Fibroblast of villous mesenchyme (primary cell): Measurements from ENCODE around the gene CGB3. TPM values are rescaled to one million over a fixed set of nuclear protein-coding genes. Genes with fewer than 3 reads are reported as not detected.

Source experiments
- DNase-seq: peaks from one replicate; pipeline ENCODE4 v3.0.0-alpha.2; 2010; ENCODE audit warnings: low read depth
- H3K4me3 ChIP-seq: 2 replicates; pipeline ENCODE4 v1.5.1; 2011; ENCODE audit warnings: low read depth, mild to moderate bottlenecking, low read length
- total RNA-seq: library from RNA; depleted of rRNA; stranded (reverse); fragments of >200 nt; gene quantifications from 2 replicates; pipeline ENCODE4 v1.2.3, GENCODE V29; 2012
- TF ChIP-seq, protein P1 (sequence below): IDR thresholded peaks from 2 replicates; pipeline ENCODE4 v1.5.1; 2012; ENCODE audit warnings: low read depth, mild to moderate bottlenecking, low read length; ENCODE audit not compliant: insufficient read depth

Gene CGB3
- total RNA-seq, 1 donor = not detected

DNA sequence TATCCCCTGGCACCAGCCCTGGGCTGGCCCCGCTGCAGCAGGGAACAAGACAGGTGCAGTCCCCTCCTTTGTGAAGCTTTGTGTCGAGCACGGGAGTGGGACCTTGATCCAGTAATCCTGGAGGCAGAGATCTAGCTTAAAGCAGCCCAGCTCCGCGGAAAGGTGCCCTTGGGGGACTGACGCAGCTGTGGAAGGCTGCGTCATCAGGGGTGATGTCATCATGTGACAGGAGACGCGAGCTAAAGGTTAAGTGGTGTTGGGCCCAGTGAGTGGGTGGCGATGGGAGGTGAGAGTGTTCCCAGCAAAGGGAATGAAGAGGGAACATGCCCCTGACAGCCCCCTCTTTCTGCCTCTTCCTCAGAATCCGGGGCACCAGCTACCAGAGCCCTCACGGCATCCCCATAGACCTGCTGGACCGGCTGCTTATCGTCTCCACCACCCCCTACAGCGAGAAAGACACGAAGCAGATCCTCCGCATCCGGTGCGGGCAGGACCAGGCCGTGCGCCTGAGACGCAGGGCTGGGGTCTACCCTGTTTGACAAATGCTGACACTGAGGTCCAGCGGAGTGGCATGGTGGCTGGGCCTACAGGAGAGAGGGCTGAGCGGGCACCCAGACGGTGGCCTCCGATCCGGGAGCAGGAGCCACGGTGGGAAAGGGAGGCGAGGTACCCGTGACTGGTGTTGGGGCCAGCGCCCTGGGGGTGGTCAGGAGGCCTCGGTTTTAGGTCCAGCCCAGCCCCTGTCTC, 9.8 kb downstream of the CGB3 start:
- no peak overlapping the region for H3K4me3 ChIP-seq
- TF ChIP-seq, protein P1, sequence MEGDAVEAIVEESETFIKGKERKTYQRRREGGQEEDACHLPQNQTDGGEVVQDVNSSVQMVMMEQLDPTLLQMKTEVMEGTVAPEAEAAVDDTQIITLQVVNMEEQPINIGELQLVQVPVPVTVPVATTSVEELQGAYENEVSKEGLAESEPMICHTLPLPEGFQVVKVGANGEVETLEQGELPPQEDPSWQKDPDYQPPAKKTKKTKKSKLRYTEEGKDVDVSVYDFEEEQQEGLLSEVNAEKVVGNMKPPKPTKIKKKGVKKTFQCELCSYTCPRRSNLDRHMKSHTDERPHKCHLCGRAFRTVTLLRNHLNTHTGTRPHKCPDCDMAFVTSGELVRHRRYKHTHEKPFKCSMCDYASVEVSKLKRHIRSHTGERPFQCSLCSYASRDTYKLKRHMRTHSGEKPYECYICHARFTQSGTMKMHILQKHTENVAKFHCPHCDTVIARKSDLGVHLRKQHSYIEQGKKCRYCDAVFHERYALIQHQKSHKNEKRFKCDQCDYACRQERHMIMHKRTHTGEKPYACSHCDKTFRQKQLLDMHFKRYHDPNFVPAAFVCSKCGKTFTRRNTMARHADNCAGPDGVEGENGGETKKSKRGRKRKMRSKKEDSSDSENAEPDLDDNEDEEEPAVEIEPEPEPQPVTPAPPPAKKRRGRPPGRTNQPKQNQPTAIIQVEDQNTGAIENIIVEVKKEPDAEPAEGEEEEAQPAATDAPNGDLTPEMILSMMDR = no peak
- DNase-seq = no peak

DNA sequence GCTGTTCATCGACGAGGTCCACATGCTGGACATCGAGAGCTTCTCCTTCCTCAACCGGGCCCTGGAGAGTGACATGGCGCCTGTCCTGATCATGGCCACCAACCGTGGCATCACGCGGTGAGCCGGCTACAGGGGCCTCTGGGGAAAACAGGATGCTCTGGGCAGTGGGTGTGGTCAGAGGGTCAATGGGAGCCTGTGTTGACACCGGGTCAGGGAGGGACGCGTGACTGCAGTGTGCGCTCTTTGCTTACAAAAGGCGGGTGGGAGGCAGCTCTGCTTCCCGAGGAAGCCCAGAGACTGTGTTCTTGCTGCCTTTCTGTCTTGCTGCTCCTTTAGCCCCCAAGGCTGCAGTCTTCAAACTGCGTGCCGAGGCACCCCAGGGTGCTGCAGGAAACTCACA, 12.9 kb downstream of the CGB3 start:
- no peak overlapping the region for H3K4me3 ChIP-seq
- TF ChIP-seq, protein P1 = no peak
- DNase-seq = no peak

DNA sequence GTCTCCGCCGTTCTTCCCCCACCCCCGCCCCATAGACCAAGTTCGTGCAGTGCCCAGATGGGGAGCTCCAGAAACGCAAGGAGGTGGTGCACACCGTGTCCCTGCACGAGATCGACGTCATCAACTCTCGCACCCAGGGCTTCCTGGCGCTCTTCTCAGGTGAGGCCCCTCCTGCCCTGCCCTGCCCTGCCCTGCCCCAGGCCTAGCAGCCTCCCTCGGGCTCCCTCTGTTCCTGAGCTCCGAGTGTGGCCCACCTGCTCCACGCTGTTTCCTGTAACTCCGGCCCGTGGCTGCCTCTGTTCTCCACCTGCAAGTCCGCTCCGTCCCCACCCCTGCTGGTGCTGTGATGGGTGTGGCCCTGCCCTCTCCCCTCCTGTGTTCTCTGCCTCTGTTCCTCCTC, 13.7 kb downstream of the CGB3 start:
- TF ChIP-seq, protein P1 = no peak
- no peak overlapping the region for H3K4me3 ChIP-seq
- no peak for DNase-seq

DNA sequence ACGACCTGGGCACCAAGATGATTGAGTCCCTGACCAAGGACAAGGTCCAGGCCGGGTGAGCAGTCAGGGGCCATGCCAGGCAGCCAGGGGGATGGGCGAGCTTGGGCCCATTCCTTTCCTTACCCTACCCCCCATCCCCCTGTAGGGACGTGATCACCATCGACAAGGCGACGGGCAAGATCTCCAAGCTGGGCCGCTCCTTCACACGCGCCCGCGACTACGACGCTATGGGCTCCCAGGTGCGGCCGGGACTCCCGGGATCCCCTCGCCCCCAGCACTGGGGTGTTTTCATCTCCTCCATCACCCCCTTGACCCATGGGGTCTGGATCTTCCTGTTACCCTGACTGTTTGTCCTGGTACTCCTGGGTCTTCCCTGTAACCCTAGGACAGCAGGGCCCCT, 14.3 kb downstream of the CGB3 start:
- TF ChIP-seq, protein P1 = no peak
- DNase-seq = no peak
- no peak overlapping the region for H3K4me3 ChIP-seq

DNA sequence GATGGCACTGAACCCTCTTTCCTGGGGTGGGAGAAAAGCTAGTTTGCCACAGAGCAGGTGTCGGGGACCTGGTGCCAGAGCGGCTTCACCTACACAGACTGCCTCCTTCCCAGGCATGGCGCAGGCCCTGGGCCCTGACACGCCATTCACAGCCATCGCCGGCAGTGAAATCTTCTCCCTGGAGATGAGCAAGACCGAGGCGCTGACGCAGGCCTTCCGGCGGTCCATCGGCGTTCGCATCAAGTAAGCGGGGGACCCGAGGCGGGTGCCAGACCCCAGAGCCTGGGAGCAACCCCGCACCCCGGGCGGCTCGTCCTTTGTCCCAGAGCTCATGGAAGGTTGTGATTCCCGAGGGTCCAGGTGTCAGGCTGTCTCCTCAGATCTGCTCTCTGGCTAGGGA, 17.2 kb downstream of the CGB3 start:
- DNase-seq = no peak
- H3K4me3 ChIP-seq = no peak overlapping the region
- TF ChIP-seq, protein P1 = no peak

DNA sequence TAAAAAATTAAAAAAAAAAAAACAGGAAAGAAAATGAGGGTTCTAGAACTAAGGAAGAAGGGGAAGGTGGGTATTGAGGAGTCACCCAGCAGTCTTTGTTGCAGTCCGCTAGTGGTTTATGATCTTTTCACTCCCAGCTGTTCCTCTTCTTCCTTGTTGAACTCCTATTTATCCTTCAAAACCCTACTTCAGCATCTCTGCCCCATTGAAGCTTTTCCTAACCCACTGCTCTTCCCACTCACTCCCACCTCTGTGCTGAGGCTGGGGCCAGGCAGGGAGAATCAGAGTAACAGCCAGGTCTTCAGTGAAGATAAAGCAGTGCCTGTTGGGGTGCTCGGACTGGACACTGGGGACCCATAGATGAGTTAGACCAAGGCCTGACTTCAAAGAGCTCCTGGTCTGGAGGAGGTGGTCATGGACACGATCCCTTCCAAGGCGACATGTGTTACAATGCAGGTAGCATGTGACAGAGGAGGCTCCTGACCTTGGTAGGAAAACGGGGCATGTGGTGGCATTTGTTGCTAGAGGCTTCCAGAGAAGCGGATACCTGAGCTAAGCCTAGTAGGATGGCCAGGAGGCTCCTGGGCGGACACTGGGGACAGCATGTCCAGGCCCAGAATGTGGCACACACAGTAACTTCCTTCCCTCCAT, 19.0 kb downstream of the CGB3 start:
- H3K4me3 ChIP-seq = no peak overlapping the region
- TF ChIP-seq, protein P1 = no peak
- DNase-seq = no peak

DNA sequence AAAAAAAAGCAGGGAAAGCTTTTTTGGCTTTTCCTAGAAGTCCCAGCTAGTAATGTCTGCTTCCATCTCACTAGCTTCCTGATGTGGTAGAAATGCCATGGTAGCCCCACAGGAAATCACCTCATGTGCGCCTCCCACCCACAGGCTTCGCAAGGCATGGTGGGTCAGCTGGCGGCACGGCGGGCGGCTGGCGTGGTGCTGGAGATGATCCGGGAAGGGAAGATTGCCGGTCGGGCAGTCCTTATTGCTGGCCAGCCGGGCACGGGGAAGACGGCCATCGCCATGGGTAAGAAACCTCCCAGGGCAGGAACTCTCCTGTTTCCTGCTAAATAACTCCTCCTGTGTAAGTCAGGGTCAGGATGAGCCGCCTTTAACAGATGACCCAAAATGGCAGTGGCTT, 20.0 kb downstream of the CGB3 start:
- H3K4me3 ChIP-seq = no peak overlapping the region
- TF ChIP-seq, protein P1 = no peak
- DNase-seq = no peak
